NCI-H748 treated with DMSO at 0.1 percent for 48 hours (cell line): Measurements from ENCODE around the gene FAM228B.

ENCODE experiments used
- DNase-seq: peaks from one replicate; lab custom pipeline; 2025; lab: John Stamatoyannopoulos, UW

The FAM228B gene

DNA sequence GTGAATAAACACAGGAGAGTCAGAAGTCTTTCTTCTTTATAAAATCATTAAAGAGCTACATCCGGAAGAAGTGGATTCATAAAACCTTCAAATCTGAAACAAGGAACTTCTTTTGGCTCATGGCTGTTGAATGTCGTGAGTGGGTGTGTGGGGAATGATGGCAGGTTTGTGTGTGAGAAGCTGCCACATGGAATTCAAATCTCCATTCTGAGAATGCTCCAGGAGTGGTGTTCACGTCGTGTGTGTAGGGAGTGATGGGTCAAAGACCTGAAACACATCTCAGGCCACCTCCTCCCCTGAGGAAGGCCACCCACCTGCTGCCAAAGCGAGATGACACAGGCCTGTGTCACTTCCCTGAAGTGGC, 80.5 kb downstream of the FAM228B start:
- DNase-seq = no peak

DNA sequence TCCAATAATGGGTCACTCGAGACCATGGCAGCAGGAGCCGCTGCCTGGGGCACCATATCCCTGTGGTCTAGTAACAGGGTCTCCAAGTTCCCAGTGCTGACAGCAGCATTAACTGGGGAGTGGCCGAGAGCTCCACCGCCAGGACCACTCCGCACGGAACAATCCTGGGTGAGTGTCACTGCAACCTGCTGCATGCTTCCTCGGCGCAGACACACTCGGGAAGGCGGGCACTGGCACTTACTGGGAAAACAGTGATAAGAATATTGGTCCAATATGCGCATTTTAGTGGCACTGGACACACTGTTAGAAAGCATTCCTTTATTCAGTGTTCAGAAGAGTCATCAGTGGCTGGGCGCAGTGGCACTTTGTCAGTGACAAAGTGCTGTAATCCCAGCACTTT, 81.2 kb downstream of the FAM228B start:
- no peak for DNase-seq

DNA sequence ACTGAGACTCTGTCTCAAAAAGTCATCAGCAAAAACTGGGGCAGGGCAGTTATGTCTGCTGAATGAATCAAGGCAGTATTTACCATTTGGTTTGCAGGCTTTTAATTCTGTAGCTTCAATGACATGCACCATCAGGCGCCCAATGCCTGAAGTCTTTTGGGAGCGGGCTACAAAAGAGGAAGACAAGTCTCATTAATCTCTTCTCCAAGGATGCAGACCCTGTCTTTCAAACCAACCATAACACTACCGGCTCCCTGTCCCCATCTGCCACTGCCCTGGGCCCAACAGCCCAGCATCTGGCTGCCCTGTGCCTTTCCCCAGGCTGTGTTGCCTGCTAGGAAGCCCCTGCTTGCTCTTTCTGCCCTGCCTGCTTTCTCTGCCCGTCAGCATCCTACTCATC, 81.9 kb downstream of the FAM228B start:
- DNase-seq = no peak

DNA sequence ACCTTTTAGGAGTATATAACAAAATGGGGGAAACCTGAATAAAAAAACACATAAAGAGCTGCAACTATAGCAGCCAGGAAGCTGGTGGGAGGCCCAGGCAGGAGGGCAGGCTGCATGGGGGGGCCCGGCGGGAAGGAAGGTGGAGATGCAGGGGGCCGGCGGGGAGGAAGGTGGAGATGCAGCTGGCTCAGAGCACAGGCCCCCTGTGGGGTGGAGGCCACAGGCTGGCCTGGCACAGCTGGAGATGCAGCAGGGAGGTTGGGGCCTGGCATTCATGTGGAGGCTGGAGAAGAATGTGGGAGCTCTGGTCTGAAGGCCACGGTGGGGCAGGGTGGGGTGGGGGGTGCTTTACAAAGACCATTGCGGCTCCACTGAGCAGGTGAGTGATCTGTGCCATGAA, 83.0 kb downstream of the FAM228B start:
- DNase-seq = no peak

DNA sequence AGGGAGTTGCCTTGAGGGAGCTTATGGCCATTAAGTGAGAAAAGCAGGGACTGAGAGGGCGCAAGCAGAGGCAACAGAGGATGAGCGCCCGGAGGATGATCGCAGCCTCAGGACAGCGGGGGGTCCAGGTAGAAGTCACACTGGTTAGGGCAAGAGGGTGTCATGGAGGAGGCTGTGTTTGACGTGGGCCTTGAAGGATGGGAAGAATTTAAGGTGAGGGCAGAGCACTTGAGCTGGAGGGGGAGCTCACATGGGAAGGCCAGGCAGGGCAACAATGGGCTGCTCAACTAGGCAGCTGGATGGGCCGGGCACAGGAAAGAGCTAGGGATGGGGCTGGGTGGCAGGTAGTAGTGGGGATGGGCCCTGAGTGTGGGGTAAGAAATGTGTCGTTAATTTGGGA, 83.4 kb downstream of the FAM228B start:
- DNase-seq = no peak

DNA sequence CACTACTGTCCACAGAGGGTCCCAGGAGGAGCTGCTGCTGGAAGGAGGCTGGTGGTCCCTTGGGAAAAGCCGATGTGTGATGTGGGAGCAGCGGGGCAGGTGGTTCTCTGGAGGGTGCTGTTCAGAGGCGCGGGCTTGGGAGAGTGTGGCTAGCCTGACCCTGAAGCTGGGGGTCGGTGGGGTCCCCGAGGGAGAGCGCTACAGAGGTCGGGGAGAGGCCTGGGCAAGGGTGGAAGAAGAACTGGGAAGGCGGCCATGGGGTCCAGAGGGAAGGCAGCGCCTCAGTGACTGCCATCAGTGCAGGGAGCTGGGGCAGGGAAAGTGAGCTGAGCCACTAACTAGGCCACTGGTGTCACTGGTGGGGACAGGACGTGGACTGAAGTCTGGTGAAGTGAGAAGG, 84.1 kb downstream of the FAM228B start:
- DNase-seq = no peak

DNA sequence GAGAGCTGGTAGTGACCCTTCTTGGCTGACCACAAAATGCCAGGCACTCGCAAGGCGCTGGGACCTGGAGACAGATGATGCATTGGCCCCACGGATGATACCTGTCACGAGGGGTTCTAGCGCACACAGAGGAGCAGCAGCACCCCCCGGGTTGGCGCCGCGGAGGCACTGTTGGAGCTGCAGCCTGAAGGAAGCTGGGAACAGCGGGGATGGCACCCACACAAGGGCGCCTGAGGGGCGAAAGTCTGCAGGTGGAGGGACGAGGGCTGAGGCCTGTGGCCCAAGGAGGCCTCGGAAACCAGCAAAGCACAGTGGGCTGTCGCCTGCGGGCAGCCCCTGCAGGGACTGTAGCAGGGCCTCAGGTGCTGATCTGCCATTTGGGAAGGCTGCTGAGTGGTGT, 85.2 kb downstream of the FAM228B start:
- DNase-seq = no peak

DNA sequence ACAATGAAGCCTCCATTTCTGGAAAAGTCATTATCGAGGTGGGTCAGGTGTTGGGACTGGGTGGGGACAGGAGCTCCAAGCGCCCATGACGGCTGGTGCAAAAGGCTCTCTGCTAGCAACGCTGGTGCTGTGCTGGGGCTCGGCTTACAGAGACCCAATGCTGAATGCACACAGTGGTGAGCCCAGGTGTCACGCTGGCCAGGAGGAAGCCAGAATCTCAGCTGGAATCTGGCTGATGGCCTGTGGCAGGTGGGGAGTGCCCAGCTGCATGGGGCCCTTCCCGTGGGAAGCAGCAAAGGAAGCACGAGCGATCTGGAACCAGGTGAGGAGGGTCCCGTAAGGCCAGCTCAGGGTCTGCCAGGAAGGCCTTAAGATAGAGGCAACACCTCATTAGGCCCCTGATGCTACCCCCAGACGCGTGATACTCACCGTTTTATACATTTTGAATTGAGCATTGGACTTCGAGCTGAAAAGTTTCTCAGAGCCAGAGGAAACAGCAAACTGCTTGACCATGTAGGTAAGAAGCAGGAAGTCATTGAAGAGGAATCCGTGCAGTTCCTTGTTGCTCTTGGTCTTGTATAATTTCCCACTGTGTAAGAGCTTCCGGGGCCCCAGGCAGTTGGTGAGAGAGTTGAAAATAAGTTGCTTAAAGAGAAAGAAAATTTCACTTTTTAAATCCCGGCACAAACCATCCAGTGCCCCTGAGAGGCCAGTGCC, 86.3 kb downstream of the FAM228B start:
- DNase-seq = no peak

DNA sequence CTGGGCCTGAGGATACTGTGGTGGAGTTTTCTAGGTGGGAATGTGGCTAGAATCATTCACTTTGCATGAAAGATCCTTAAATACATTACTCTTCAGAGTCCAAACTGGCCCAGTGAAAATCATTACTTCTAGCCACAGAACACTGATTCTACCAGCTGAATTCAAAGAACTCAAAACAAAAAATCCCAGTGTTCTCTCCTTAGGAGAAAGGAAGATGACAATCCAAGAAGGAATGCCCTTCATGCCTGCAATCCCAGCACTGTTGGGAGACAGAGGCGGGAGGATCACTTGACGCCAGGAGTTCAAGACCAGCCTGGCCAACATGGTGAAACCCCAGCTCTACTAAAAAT, 86.8 kb downstream of the FAM228B start:
- DNase-seq = no peak

DNA sequence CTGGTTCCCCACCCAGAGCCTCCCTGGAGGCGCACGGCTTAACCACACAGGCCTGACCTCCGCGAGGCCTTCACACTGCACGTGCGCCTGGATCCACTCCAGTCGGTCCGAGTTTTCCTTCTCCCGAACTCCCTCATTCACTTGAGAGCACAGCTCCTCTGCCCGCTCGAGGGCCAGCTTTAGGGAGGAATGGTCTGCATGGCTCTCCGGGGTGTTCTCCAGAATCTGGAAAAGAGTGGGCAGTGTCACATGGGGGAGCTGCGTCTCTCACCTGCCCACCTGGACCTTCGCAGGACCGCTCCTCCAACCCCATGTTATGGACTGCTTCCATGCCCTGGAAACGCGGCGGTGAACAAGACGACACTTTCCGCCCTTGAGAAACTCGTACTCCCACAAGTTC, 87.5 kb downstream of the FAM228B start:
- DNase-seq = no peak

DNA sequence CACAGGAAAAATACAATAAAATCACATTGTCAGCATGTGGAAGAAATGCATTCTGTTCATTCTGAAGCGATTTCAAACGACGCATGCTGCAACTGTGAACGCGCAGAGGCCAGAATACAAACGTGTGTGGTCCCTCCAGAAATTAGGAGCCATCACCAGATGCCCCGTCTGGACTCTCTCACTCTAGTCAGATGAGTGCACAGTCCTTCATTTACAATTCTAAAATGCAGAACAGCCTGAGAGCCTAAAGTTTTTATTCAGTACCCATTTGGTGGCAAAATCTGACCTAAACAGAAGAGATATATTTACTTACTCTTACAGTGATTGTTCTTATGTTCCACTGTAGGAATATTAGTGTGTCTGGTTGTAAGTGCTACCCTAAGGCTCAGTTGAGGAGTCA, 88.1 kb downstream of the FAM228B start:
- DNase-seq = no peak

DNA sequence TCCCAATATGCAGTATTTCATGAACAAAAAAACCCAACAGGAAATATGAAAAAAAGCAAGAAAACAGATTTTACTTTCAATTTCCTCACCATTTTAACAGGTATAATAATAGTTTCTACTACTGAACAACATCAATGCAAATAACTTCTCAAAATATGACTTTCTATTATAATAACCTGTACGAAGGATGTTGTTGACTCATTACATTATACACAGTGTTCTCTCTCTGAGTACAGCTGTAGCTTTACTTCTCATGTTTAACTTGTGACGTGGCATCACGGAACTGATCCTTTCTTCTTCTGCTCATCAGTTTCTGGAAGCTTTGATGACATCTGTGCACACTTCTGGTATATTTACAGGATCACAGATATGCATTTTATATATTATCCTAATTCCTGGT, 91.6 kb downstream of the FAM228B start:
- DNase-seq = no peak
